ENCODE measurements around the gene RAD23A.
A peak's percentile ranks its signal among the peaks of the same experiment; 100 is the strongest.

The RAD23A gene

GRCh38 chr19:12913011-12913561, 32.6 kb upstream of the RAD23A start (continued):
- TF ChIP-seq ZNF155 (tag by site-specific recombination; IDR thresholded peaks at IDR 0.05) (no peak), ZNF830 (tag by site-specific recombination; IDR thresholded peaks at IDR 0.05; ENCODE audit: low read depth) (no peak), ZNF513 (tag by site-specific recombination; IDR thresholded peaks at IDR 0.05) (no peak), ZNF280C (tag by site-specific recombination; IDR thresholded peaks at IDR 0.05) (no peak), GLI2 (tag by site-specific recombination; IDR thresholded peaks at IDR 0.05; ENCODE audit: borderline replicate concordance, low read depth) (no peak), YY1 (tag by site-specific recombination; IDR thresholded peaks at IDR 0.05) (0 out of 2 replicates have a peak, but pooled peaks have one; percentile 27), ZNF292 (tag by site-specific recombination; IDR thresholded peaks at IDR 0.05; ENCODE audit: borderline replicate concordance, low read depth) (no peak), TCF7L2 (IDR thresholded peaks at IDR 0.05; ENCODE audit: borderline replicate concordance, low read depth, low read length) (no peak), ZNF449 (tag by site-specific recombination; IDR thresholded peaks at IDR 0.05) (peak; percentile 97), ZNF391 (tag by site-specific recombination; IDR thresholded peaks at IDR 0.05; ENCODE audit: borderline replicate concordance, low read depth) (no peak), ZNF621 (tag by site-specific recombination; IDR thresholded peaks at IDR 0.05) (no peak), ZNF10 (tag by site-specific recombination; IDR thresholded peaks at IDR 0.05) (no peak), ZBTB48 (tag by site-specific recombination; IDR thresholded peaks at IDR 0.05) (peak; percentile 89), ZIC2 (tag by site-specific recombination; IDR thresholded peaks at IDR 0.05) (peak; percentile 98), ZNF350 (tag by site-specific recombination; IDR thresholded peaks at IDR 0.05) (no peak), ZFP41 (tag by site-specific recombination; IDR thresholded peaks at IDR 0.05; ENCODE audit: borderline replicate concordance) (no peak), PRDM4 (tag by site-specific recombination; IDR thresholded peaks at IDR 0.05) (no peak), ZNF843 (tag by site-specific recombination; IDR thresholded peaks at IDR 0.05) (0 out of 2 replicates have a peak, but pooled peaks have one; percentile 17), ZBTB44 (tag by site-specific recombination; IDR thresholded peaks at IDR 0.05) (peak; percentile 96), ZNF48 (tag by site-specific recombination; IDR thresholded peaks at IDR 0.05) (no peak), ZNF239 (tag by site-specific recombination; IDR thresholded peaks at IDR 0.05) (no peak), ZNF426 (tag by site-specific recombination; IDR thresholded peaks at IDR 0.05) (no peak), ZNF521 (tag by site-specific recombination; IDR thresholded peaks at IDR 0.05) (no peak), HIC1 (tag by site-specific recombination; IDR thresholded peaks at IDR 0.05) (0 out of 2 replicates have a peak, but pooled peaks have one; percentile 44), ZNF324 (tag by site-specific recombination; IDR thresholded peaks at IDR 0.05) (no peak), ZBTB21 (tag by site-specific recombination; IDR thresholded peaks at IDR 0.05) (0 out of 2 replicates have a peak, but pooled peaks have one; percentile 17), ZNF184 (tag by site-specific recombination; IDR thresholded peaks at IDR 0.05) (no peak), ZNF610 (tag by site-specific recombination; IDR thresholded peaks at IDR 0.05; ENCODE audit: borderline replicate concordance) (no peak), ZNF157 (tag by site-specific recombination; IDR thresholded peaks at IDR 0.05) (no peak)

Measured in HEK293 (cell line).